HepG2 (cell line): ENCODE data around the gene SLC5A5. TPM values are rescaled to one million over a fixed set of nuclear protein-coding genes. Genes with fewer than 3 reads are reported as not detected.

Source experiments
- BCLAF1 ChIP-seq: fragments of 450-650 bp; IDR thresholded peaks from 2 replicates; pipeline ENCODE4 v1.6.1; 2017; ENCODE audit warnings: mild to moderate bottlenecking
- EED ChIP-seq: sonication (generic); formaldehyde crosslinking; IDR thresholded peaks from 2 replicates; pipeline ENCODE4 v1.5.0; 2020; ENCODE audit warnings: mild to moderate bottlenecking, missing genetic modification reagents
- KIAA2018 ChIP-seq: sonication (generic); formaldehyde crosslinking; IDR thresholded peaks from 2 replicates; pipeline ENCODE4 v1.5.0; 2020; ENCODE audit warnings: mild to moderate bottlenecking, missing genetic modification reagents, borderline replicate concordance
- KMT2A ChIP-seq: sonication (generic); formaldehyde crosslinking; IDR thresholded peaks from 2 replicates; pipeline ENCODE4 v1.4.0; 2020; ENCODE audit warnings: missing genetic modification reagents
- MYPOP ChIP-seq: sonication (generic); formaldehyde crosslinking; IDR thresholded peaks from 2 replicates; pipeline ENCODE4 v1.8.1; 2023; ENCODE audit warnings: mild to moderate bottlenecking, moderate library complexity, missing genetic modification reagents
- TBX3 ChIP-seq: fragments of 450-650 bp; IDR thresholded peaks from 2 replicates; pipeline ENCODE4 v1.6.1; 2017; ENCODE audit warnings: antibody characterized with exemption, mild to moderate bottlenecking, inconsistent platforms, borderline replicate concordance
- TFDP2 ChIP-seq: sonication (generic); formaldehyde crosslinking; IDR thresholded peaks from 2 replicates; pipeline ENCODE4 v1.4.0; 2020; ENCODE audit warnings: missing genetic modification reagents
- ZFP91 ChIP-seq: sonication (generic); formaldehyde crosslinking; IDR thresholded peaks from 2 replicates; pipeline ENCODE4 v1.9.0; 2022; ENCODE audit warnings: missing genetic modification reagents, mild to moderate bottlenecking, borderline replicate concordance
- polyA plus RNA-seq, 8 experiments: library from polyadenylated mRNA; depleted of rRNA in 3 of 8; stranded (reverse) in 7 of 8; unstranded in 1 of 8; fragments of >200 nt; fragmentation: Illumina TruSeq in 4 of 8; extraction: Trizol in 4 of 8; gene quantifications; 2 replicates each; pipeline versions ENCODE4 v1.2.1 to v1.2.3, GENCODE V29; 2011 to 2016; ENCODE audit warnings: low read depth in 4 of 8, missing spikeins in 1 of 8, mixed read lengths in 1 of 8; ENCODE audit not compliant: insufficient read depth in 1 of 8
- total RNA-seq, 5 experiments: library from RNA; depleted of rRNA; stranded (reverse); fragments of >200 nt; fragmentation: Illumina TruSeq; extraction: Trizol; gene quantifications; 2 replicates each; pipeline ENCODE4 v1.2.3, GENCODE V29; 2016; ENCODE audit warnings: low read depth in 1 of 5

Gene SLC5A5
- total and polyA plus RNA-seq, 2 of the 13 experiments (the other 11 are each of a cell fraction or from before 2014, with no cell fraction given), result not detected

GRCh38 chr19:17847538-17848366, 24.0 kb upstream of the SLC5A5 start, which contains the start of gene JAK3 (continued):
- TF ChIP-seq KIAA2018 (CRISPR knock-in tag) (no peak), MYPOP (no peak), EED (CRISPR knock-in tag) (no peak), KMT2A (CRISPR knock-in tag) (no peak), TBX3 (no peak), BCLAF1 (no peak), ZFP91 (CRISPR knock-in tag) (no peak), TFDP2 (CRISPR knock-in tag) (no peak)
